ENCODE data around the gene PDK3.

PDK3 gene

GRCh38 chrX:24525455-24525854 lies 60.4 kb downstream of the PDK3 start:
- no peak overlapping the region for H3K4me3 ChIP-seq (ENCODE audit: low read depth, low read length)
- no peak for TF ChIP-seq CTCF (IDR thresholded peaks at IDR 0.05; ENCODE audit: low read depth, low read length, missing control alignments)
- no peak for DNase-seq (ENCODE audit: low read depth)

- no peak for DNase-seq (ENCODE audit: low read depth)
- H3K4me3 ChIP-seq (ENCODE audit: low read depth, low read length) = no peak overlapping the region
- no peak for TF ChIP-seq CTCF (IDR thresholded peaks at IDR 0.05; ENCODE audit: low read depth, low read length, missing control alignments)
Measured at GRCh38 chrX:24526616-24527015, 61.5 kb downstream of the PDK3 start.

GRCh38 chrX:24528605-24529004 lies 63.5 kb downstream of the PDK3 start:
- no peak overlapping the region for H3K4me3 ChIP-seq (ENCODE audit: low read depth, low read length)
- no peak for TF ChIP-seq CTCF (IDR thresholded peaks at IDR 0.05; ENCODE audit: low read depth, low read length, missing control alignments)
- DNase-seq (ENCODE audit: low read depth) = no peak

- no peak for DNase-seq (ENCODE audit: low read depth)
- no peak for TF ChIP-seq CTCF (IDR thresholded peaks at IDR 0.05; ENCODE audit: low read depth, low read length, missing control alignments)
- H3K4me3 ChIP-seq (ENCODE audit: low read depth, low read length) = no peak overlapping the region
Measured at GRCh38 chrX:24536551-24536950, 71.5 kb downstream of the PDK3 start.

GRCh38 chrX:24542756-24543155 lies 77.7 kb downstream of the PDK3 start:
- TF ChIP-seq CTCF (IDR thresholded peaks at IDR 0.05; ENCODE audit: low read depth, low read length, missing control alignments) = no peak
- H3K4me3 ChIP-seq (ENCODE audit: low read depth, low read length) = no peak overlapping the region
- DNase-seq (ENCODE audit: low read depth) = no peak

GRCh38 chrX:24547961-24548360 lies 82.9 kb downstream of the PDK3 start:
- no peak for DNase-seq (ENCODE audit: low read depth)
- H3K4me3 ChIP-seq (ENCODE audit: low read depth, low read length) = no peak overlapping the region
- TF ChIP-seq CTCF (IDR thresholded peaks at IDR 0.05; ENCODE audit: low read depth, low read length, missing control alignments) = no peak

- no peak overlapping the region for H3K4me3 ChIP-seq (ENCODE audit: low read depth, low read length)
- TF ChIP-seq CTCF (IDR thresholded peaks at IDR 0.05; ENCODE audit: low read depth, low read length, missing control alignments) = no peak
- no peak for DNase-seq (ENCODE audit: low read depth)
Measured at GRCh38 chrX:24550166-24550565, 85.1 kb downstream of the PDK3 start.
